HG02981 (cell line): ENCODE results near the gene MS4A10.

Experiments used
- ATAC-seq: cut with Tn5 transposase; IDR thresholded peaks from one replicate; pipeline ENCODE4 v1.9.1; 2021; ENCODE audit warnings: mild to moderate bottlenecking, moderate library complexity; ENCODE audit not compliant: unreplicated experiment

MS4A10 gene

DNA sequence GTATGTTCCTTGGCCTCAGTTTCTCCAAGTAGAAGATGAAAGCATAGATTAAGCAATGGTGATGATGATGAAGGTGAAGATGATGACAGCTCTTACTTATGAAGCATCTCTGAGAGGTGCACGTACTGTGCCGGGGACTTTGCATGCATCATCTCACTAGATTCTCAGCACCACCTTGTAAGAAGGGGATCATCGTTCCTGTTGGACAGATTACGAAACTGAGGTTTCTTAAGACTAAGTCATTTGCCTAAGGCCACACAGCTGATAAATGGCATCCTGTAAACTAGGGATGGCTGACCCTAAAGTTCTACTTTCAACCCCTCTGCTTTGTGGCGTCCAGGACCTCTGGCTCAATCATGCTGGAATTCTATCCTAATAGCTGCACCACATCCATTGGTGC lies 19.8 kb upstream of the MS4A10 start:
- ATAC-seq = no peak

DNA sequence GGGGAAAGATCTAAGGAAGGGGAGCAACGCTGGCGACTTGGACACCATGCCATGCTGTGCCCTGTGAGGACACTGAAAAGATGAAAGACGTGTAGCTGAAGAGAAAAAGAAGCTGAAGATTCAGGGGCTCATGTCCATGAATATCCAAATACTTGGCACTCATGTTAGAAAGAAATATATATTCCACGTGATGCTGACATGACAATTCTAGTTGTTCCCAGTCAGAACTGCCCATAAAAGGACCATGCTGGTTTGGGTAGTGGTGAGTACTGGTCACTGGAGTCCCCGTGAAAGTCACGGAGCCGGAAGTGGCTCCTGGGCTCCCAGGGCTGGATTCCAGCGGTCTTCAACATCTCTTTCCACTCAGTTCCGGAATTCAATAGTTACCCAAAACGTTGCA lies 18.6 kb upstream of the MS4A10 start:
- ATAC-seq = no peak

DNA sequence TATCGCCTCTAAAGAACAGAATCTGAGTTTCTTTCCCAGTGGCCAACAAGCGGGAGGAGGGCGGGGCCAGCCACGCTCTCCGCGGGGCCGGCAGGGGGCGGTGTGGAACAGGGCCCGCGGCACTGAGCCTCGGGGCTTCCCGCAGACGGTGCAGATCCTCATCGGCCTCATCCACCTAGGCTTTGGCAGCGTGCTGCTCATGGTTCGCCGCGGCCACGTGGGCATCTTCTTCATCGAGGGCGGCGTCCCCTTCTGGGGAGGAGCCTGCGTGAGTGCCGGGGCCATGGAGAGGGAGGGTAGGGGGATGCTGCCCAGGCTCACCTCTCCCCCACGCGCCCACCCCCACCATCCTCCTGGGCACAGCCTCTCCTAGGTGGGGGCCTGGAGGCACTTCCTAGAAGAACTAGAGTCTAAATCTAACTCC lies 17.7 kb upstream of the MS4A10 start:
- no peak for ATAC-seq

DNA sequence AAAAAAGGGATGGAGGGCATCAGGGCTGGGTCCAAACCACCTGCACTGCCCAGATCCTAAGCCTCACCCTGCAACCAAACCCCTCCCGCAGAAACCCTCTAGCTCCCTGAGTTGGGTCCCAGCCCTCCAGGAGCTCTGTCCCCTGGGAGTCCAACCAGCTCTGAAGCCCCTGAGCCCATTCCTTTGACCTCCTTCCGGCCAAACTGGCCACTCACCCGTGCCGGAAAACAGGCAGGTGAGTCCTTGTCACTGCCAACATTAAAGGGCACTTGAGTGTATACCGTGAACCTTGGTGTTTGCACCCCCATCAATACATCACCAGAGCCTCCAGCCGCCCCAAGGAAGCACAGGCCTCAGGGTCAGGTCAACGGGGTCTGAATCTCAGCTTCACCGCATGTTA lies 16.9 kb upstream of the MS4A10 start:
- no peak for ATAC-seq

DNA sequence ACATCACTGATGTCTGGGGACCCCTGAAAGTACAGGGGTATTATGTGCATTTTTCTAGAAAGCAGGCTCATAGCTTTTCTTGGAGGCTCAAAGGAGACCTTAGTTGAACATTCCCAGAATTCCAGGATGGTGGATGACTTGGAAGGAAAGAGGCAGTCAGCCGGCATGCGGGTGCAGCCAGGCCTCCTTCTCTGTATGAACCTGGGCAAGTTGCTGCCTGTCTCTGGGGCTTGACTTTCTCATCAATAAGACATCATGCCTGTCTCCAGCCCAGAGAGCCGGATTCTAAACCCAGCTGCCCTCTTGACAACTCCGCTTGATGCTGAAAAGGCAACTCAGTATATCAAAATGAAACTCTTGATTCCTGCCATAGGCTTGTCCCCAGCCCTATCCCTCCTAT lies 15.9 kb upstream of the MS4A10 start:
- ATAC-seq = no peak

DNA sequence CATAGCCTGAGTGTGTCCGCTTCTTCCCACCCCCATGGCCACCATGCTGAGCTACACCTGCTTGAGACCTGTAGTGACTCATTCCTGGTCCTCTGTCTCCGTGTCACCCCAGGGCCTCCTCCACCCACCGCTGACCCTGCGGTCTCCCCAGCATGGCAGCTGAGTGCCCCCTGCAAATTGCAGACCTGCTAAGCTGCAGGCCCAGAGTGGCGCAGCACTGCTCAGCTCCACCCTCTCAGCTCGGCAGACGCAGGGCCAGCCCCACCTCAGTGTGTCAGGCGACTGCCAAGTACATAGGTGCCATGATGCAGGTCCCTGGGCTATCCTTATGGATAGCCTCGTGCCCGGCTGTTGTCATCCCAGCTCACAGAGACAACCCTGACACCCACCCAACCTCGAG lies 15.3 kb upstream of the MS4A10 start:
- ATAC-seq = no peak

DNA sequence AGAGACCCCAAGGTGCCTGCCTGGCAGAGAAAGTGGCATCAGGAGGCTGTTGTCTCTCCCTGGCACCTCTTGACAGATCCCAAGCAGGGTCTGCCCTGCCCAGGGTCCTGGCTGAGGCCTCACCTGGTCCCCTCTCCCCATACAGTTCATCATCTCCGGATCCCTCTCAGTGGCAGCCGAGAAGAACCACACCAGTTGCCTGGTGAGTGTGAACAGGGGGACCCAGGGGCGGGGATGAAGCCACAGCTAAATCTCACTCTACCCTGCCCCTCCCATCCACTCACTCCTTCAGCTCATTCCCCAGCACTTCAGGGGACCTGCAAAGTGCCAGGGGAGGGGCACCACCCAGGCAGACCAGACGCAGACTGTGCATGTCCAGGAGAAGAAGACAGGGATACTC lies 14.0 kb upstream of the MS4A10 start:
- ATAC-seq = no peak

DNA sequence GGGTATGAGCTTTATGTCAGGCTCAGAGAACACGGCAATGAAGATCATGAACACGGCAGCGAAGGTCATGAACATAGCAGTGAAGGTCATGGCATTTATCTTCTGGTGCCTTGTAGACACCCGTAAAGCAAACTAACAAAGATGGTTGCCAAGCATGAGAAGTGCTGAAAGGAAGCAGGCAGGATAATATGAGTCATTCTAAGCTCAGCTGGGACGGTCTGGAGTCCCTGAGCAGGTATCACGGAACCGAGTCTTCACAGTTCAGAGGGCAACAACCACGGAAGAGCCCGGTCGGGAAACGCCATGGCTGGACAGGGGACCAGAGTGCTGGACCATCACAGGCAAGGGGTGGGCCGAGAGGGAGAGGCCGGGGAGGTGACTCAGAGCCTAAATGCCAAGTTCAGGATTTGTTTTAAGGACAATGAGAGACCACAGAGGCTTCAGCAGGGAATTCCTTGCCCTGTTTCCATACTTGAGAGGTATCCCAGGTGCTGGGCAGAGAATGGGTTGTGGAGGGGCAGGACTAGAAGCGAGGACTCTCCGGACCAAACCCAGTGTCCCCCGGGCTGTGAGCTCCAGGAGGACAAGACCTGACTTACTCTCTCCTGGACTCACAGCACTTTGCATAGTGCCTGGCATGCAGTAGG lies 13.1 kb upstream of the MS4A10 start:
- ATAC-seq = no peak

DNA sequence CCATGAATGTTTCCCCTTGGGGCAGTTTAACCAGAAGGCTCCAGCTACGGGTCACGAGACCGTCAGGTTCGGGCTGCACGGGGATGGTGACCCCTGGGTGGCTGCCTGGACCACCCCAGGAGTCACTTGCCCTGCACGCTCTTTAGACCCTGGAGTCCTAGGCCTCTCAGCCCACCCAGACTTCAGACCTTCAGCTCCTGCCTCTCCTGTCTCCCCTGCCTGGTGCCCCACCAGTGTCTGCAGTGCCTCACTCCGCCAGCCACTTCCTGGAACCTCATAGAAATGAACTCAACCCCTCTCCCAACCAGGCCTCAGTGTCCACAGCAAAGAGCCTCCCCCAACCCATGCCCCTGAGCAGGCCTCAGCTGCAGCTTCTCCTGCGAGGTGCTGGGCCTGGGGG lies 12.5 kb upstream of the MS4A10 start:
- ATAC-seq = no peak

DNA sequence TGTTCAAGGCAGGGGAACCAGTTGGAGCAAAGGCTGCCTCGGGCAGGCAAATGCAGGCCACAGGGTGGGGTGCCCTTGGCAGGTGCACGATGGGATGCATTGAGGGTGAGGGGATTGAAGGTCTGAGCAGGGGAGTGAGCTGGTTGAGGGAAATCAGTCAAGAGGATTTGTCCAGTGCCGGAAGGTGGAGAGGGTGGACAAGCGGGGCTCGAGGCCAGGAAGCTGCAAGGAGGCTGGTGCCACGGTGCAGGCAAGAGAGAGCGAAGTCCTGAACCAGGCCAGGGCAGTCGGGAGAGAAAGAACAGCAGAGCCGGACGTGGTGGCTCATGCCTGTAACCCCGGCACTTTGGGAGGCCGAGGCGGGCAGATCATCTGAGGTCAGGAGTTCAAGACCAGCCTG lies 10.4 kb upstream of the MS4A10 start:
- no peak for ATAC-seq

DNA sequence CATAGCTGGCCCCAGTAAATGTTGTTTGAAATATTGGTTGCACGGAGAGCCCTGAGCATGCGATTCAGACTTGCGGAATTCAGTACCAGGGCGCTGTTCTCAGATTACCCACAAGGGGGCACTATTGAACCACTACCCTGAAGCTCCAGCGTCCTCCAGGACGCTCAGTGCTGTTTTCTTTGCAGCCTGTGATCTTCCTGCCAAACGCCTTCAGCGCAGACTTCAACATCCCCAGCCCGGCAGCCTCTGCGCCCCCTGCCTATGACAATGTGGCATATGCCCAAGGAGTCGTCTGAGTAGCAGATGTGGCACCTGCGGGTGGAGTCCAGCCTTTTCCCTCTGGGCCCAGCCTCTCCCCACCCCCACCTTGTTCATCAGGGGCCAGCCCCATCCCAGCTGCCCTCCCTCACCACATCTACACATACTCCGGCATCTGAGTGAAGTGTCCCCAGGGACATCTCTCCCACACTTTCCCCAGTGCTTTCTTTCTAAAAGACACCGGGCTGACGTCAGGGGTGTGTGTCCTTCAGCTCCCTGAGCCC lies 9.6 kb upstream of the MS4A10 start:
- ATAC-seq = peak; percentile 84

DNA sequence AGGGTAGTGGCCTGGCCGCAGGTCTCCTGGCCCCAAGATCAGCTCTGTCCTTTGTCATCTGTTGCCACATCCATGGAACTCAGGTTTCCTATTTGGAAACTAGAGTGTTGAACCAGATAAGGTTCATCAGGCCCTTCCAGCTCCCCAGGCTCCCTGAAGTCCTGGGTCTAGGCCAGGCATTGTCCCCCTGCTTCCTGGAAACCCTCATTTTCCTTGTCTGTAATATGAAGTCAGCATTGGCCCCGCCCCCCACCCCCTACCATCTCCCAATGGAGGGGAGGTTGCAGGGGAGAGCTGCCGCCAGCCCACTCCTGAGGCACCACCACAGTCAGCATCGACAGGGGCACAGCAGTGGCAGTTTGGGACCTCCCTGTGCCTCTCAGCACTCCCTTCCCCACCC lies 9.0 kb upstream of the MS4A10 start:
- no peak for ATAC-seq

DNA sequence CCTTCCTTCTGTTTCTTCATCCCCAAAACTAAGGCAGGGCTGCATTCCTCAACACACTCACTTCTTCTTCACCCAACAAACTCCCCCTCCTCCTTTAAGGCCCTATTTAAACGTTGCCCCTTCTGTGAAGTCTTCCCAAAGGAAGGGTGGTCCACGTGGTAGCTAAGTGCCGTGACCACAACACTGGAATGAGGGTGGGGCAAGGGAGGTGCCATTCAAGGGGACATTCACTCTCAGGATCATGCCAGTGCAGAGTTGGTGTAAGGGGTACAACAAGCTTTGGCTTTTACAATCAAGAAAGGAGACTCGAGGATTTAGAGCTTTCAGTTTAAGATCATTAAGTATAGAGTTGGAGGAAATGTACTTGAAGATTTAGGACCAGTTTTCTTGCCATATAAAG lies 8.0 kb upstream of the MS4A10 start:
- ATAC-seq = no peak

DNA sequence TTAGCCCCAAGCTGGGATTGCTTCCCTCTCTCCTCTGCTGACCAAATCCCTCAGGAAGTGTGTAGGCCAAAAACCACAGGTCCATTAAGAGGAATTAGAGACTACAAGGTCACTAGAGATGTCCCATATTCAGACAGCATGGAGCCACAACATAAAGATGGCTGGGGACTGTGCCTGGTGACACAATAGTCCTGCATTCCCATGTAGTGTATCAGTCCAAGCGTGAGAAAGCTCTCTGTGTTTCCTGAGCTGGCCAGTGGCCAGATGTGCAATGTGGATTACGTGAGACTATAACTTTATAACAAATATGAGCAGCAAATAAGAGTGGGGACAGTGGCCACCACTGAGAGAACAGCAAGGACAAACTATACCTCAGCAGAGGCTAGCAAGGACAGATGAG lies 7.6 kb upstream of the MS4A10 start:
- ATAC-seq = no peak

DNA sequence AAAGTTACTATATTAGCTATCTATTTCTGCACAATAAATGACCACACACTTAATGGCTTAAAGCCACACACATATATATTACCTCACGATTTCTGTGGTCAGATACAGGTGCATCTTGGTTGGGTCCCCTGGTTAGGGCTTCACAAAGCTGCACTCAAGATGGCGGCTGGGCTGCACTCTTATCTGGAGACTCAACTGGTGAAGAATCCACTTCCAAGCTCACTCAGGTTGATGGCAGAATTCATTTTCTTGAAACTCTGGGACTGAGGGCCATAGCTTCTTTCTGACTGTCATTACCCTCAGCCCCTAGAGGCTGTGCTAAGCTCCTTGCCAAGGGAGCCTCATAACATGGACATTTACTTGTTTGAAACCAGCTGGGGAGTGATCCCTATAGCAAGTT lies 5.1 kb upstream of the MS4A10 start:
- no peak for ATAC-seq

DNA sequence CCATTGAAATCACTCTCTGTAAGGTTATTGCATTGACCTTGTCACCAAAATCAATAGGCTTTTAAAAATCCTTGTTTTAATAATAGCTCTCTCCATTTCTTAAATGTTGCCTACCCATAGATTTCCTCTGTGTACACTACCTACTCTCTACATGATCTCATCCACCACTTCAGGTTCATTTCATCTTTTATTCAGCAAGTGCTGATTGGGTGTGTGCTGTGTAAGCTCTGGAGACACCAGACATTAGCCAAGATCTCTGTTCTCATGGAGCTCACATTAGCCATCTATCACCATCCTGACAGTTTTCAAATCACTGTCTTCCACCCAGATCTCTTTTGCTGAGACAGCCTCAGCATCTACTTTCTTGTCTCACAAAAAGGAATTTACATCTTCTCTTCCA lies 4.4 kb upstream of the MS4A10 start:
- ATAC-seq = no peak

DNA sequence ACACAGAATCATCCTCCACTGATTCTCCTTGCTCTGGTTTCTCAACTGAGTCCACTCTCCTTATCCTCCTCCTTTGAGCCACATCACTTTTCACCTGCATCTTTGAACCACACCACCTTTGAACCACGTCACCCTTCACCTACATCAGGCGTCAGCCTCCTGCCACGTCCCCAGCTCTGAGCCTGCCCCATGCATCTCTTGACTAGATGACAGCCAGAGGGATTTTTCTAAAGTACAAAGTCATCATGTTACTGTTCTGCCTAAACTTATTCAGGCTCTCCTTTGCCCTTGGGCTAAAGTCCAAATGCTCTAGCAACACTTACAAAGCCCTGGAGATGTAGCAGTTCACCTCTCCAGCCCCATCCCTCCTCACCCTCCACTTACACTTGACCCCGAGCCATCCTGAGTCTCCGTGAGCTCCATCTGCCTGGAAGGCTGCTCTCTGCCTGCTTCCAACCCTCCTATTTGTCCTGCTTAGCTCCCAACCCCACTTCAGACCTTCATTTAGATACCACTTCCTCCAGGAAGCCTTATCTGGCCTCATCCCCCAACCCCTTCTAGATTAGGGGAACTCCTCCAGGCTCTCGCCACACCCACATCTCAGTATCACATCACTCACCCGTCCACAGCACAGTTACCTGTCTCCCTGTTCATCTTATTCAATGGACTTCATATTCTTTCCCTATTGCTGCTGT lies 3.7 kb upstream of the MS4A10 start:
- no peak for ATAC-seq

DNA sequence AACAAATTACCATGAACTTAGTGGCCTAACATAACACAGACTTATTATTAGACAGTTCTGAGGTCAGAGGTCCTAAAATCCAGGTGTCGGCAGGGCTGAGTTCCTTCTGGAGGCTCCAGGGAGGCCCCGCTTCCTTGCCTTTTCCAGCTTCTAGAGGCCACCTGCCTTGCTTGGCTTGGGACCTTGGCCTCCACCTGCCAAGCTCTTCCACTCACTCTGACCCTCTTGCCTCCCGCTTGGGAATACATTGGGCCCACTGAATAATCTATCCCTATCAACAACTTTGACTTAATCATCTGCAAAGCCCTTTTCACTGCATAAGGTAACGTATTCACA lies 3.2 kb upstream of the MS4A10 start:
- ATAC-seq = no peak

DNA sequence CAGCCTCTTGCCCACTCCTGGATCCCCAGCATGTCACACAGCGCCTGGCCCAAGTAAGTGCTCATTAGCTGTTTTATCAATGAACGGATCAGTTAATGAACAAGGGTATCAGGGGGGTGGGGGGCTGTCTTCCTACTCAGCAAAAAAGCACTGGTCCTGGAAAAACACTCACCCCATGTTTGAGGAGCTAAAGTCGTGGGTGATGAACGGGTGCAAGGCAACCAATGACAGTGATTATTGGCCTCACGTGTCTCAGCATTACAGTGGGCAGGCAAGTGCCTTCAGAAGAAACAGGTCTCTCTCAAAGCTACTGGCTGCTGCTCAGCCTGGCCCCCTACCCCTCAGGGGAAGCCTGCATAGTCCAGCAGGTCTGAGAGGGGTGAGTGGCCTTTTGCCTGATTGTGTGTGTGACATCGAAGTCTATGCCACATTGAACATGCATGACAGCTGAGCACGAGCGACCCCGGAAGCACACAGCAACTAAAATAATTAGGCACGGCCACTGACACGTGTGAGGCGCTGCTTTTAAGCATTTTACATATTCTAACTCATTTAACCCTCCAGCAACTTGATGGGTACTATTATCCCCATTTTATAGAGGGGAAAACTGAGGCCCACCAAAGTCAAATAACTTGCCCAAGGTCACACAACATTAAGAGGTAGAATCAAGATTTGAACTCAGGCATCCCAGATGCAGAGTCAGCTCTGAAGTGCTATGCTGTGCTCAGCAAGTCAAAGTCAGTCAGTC lies 2.6 kb upstream of the MS4A10 start:
- no peak for ATAC-seq

DNA sequence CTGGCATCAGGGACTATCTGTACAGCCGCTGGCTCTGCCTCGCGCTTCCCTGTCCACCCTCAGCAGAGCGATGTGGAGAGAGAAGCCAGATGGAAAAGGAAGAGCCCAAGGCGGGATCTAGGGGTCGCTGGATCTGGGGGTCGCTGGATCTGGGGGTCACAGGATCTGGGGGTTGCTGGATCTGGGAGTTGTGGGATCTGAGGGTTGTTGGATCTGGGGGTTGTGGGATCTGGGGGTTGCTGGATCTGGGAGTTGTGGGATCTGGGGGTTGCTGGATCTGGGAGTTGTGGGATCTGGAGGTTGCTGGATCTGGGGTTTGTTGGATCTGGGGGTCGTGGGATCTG lies 2.0 kb upstream of the MS4A10 start:
- ATAC-seq = no peak

DNA sequence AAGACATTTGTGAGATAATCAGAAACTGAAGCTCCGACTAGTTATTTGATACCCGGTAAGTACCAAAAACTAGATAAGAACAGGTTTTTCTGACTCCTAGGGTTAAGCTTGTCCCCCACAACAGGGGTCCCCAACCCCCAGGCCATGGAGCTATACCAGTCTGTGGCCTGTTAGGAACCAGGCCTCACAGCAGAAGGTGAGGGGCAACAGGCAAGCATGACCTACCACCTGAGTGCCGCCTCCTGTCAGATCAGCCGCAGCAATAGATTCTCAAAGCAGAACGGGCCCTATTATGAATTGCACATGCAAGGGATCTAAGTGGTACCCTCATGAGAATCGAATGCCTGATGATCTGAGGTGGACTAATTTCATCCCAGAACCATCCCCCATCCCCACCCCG lies 1.2 kb upstream of the MS4A10 start:
- no peak for ATAC-seq

DNA sequence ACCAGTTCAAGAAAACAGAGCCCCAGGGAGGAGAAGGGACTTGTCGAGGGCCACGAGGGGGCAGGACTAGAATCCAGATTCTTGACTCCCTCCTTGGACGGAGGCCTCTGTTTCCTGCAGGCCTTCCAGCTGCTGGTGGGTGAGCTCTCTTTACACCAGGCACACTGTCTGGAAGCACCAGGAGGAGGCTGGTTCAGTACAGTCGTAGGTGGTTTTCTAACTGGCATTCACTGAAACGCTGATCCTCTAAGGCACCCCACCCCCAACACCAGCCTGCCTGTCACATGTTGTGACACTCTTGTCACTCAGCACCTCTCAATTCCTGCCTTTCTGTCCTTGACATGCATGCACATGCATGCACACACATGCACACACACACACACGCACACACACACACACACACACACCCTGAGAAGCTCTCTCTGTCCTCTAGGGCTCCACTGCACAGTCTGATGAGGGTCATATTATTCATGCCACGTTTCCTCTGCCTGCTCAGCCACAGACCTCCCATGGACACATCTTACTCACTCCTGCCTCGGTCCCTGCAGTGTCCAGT lies 751 bp downstream of the MS4A10 start:
- no peak for ATAC-seq
